Left hindlimb (tissue), 1 donor: ENCODE data around the gene CAB39L.

Experiments
- DNase-seq: peaks from one replicate; pipeline ENCODE4 v3.0.0-alpha.2; 2018

The CAB39L gene

GRCh38 chr13:49271264-49271663 lies 172.6 kb downstream of the CAB39L start:
- no peak for DNase-seq

- no peak for DNase-seq
Observed at GRCh38 chr13:49265822-49266221, 178.0 kb downstream of the CAB39L start.

GRCh38 chr13:49262634-49263033 lies 181.2 kb downstream of the CAB39L start:
- no peak for DNase-seq

GRCh38 chr13:49259586-49259985 lies 184.3 kb downstream of the CAB39L start:
- DNase-seq, result no peak
